ENCODE data around the gene MRFAP1L1. TPM values are rescaled to one million over a fixed set of nuclear protein-coding genes. Genes with fewer than 3 reads are reported as not detected.

The MRFAP1L1 gene
- total and polyA plus RNA-seq, 2 experiments from 2014 or later: 61.6 to 73.8 TPM

DNA sequence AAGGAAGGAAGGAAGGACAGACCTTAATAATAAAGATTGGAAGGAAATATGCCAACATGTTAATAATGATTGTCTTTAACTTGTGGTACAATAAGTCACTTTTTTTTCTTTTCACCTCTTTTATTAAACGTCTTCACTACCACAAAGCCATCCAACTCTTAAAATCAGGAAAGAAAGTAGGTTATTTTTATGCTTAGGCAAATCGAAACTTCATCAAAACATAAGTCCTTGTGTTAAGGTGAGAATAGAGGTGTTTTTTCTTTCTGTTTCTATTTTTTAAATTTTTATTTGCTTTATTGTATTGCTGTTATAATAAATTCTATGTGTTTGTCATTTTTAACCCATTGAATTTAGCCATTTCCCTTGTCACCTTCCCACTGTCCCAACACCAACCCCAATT is 32.8 kb upstream of the MRFAP1L1 start:
- no peaks in the 10 kb centered on the region for H3K36me3 Mint-ChIP-seq (ENCODE audit: low read depth)
- no peaks in the 10 kb centered on the region for H3K27me3 Mint-ChIP-seq (ENCODE audit: insufficient read depth, low read depth, poor library complexity)
- Histone ChIP-seq H3K36me3 (ENCODE audit: insufficient read depth) (no peaks in the 10 kb centered on the region), H3K79me2 (replicated peaks; ENCODE audit: insufficient read depth) (no peaks in the 10 kb centered on the region), H3K4me1 (ENCODE audit: insufficient read depth) (no peaks in the 10 kb centered on the region), H3K4me2 (no peak overlapping the region), H3K27ac (ENCODE audit: low read depth) (no peak overlapping the region), H2AFZ (no peak overlapping the region), H3F3A (replicated peaks; ENCODE audit: low read depth) (no peaks in the 10 kb centered on the region), H4K20me1 (replicated peaks; ENCODE audit: insufficient read depth) (no peaks in the 10 kb centered on the region), H3K9me2 (ENCODE audit: insufficient read depth) (no peaks in the 10 kb centered on the region), H3K4me3 (no peak overlapping the region), H3K27me3 (ENCODE audit: insufficient read depth) (no peaks in the 10 kb centered on the region)
- DNase-seq (ENCODE audit: low spot score) (no peak), ATAC-seq (no peak)
- TF ChIP-seq, protein P1, sequence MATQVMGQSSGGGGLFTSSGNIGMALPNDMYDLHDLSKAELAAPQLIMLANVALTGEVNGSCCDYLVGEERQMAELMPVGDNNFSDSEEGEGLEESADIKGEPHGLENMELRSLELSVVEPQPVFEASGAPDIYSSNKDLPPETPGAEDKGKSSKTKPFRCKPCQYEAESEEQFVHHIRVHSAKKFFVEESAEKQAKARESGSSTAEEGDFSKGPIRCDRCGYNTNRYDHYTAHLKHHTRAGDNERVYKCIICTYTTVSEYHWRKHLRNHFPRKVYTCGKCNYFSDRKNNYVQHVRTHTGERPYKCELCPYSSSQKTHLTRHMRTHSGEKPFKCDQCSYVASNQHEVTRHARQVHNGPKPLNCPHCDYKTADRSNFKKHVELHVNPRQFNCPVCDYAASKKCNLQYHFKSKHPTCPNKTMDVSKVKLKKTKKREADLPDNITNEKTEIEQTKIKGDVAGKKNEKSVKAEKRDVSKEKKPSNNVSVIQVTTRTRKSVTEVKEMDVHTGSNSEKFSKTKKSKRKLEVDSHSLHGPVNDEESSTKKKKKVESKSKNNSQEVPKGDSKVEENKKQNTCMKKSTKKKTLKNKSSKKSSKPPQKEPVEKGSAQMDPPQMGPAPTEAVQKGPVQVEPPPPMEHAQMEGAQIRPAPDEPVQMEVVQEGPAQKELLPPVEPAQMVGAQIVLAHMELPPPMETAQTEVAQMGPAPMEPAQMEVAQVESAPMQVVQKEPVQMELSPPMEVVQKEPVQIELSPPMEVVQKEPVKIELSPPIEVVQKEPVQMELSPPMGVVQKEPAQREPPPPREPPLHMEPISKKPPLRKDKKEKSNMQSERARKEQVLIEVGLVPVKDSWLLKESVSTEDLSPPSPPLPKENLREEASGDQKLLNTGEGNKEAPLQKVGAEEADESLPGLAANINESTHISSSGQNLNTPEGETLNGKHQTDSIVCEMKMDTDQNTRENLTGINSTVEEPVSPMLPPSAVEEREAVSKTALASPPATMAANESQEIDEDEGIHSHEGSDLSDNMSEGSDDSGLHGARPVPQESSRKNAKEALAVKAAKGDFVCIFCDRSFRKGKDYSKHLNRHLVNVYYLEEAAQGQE (IDR thresholded peaks at IDR 0.05; ENCODE audit: unreplicated experiment): no peak
- TF ChIP-seq POLR2AphosphoS5 (IDR thresholded peaks at IDR 0.05; ENCODE audit: low read depth) (no peak), STAT1 (IDR thresholded peaks at IDR 0.05; ENCODE audit: unreplicated experiment) (no peak), ZNF331 (CRISPR knock-in tag; IDR thresholded peaks at IDR 0.05; ENCODE audit: low read depth) (no peak), ZNF114 (CRISPR knock-in tag; IDR thresholded peaks at IDR 0.05) (no peak)
- TF ChIP-seq, protein P2, sequence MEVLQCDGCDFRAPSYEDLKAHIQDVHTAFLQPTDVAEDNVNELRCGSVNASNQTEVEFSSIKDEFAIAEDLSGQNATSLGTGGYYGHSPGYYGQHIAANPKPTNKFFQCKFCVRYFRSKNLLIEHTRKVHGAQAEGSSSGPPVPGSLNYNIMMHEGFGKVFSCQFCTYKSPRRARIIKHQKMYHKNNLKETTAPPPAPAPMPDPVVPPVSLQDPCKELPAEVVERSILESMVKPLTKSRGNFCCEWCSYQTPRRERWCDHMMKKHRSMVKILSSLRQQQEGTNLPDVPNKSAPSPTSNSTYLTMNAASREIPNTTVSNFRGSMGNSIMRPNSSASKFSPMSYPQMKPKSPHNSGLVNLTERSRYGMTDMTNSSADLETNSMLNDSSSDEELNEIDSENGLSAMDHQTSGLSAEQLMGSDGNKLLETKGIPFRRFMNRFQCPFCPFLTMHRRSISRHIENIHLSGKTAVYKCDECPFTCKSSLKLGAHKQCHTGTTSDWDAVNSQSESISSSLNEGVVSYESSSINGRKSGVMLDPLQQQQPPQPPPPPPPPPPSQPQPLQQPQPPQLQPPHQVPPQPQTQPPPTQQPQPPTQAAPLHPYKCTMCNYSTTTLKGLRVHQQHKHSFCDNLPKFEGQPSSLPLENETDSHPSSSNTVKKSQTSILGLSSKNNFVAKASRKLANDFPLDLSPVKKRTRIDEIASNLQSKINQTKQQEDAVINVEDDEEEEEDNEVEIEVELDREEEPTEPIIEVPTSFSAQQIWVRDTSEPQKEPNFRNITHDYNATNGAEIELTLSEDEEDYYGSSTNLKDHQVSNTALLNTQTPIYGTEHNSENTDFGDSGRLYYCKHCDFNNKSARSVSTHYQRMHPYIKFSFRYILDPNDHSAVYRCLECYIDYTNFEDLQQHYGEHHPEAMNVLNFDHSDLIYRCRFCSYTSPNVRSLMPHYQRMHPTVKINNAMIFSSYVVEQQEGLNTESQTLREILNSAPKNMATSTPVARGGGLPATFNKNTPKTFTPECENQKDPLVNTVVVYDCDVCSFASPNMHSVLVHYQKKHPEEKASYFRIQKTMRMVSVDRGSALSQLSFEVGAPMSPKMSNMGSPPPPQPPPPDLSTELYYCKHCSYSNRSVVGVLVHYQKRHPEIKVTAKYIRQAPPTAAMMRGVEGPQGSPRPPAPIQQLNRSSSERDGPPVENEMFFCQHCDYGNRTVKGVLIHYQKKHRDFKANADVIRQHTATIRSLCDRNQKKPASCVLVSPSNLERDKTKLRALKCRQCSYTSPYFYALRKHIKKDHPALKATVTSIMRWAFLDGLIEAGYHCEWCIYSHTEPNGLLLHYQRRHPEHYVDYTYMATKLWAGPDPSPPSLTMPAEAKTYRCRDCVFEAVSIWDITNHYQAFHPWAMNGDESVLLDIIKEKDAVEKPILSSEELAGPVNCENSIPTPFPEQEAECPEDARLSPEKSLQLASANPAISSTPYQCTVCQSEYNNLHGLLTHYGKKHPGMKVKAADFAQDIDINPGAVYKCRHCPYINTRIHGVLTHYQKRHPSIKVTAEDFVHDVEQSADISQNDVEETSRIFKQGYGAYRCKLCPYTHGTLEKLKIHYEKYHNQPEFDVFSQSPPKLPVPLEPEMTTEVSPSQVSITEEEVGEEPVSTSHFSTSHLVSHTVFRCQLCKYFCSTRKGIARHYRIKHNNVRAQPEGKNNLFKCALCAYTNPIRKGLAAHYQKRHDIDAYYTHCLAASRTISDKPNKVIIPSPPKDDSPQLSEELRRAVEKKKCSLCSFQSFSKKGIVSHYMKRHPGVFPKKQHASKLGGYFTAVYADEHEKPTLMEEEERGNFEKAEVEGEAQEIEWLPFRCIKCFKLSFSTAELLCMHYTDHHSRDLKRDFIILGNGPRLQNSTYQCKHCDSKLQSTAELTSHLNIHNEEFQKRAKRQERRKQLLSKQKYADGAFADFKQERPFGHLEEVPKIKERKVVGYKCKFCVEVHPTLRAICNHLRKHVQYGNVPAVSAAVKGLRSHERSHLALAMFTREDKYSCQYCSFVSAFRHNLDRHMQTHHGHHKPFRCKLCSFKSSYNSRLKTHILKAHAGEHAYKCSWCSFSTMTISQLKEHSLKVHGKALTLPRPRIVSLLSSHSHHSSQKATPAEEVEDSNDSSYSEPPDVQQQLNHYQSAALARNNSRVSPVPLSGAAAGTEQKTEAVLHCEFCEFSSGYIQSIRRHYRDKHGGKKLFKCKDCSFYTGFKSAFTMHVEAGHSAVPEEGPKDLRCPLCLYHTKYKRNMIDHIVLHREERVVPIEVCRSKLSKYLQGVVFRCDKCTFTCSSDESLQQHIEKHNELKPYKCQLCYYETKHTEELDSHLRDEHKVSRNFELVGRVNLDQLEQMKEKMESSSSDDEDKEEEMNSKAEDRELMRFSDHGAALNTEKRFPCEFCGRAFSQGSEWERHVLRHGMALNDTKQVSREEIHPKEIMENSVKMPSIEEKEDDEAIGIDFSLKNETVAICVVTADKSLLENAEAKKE (CRISPR knock-in tag; IDR thresholded peaks at IDR 0.05): no peak
- peaks cover 9% of the 10 kb centered on the region; the same call in 2 of the 3 replicates for H3K9me3 Mint-ChIP-seq
- no peaks in the 10 kb centered on the region for H3K4me1 Mint-ChIP-seq
- H3K4me3 Mint-ChIP-seq: no peak overlapping the region
- no peak overlapping the region for H3K27ac Mint-ChIP-seq
